A549 (cell line): Measurements from ENCODE around the gene KRT5.

Experiments used
- BHLHE40 ChIP-seq: IDR thresholded peaks from 2 replicates; pipeline ENCODE4 v1.6.1; 2012; ENCODE audit warnings: low read depth, low read length, inconsistent platforms
- CEBPB ChIP-seq, 2 experiments: fragments of >200 bp in 1 of 2; sonication (Bioruptor Twin) in 1 of 2; formaldehyde crosslinking in 1 of 2; IDR thresholded peaks; 2 replicates each; pipeline ENCODE4 v1.6.1; 2012 to 2016
- CHD2 ChIP-seq: fragments of 150-350 bp; IDR thresholded peaks from 2 replicates; pipeline ENCODE4 v1.6.1; 2014; ENCODE audit warnings: low read length; ENCODE audit not compliant: partially characterized antibody
- EP300 ChIP-seq, 2 experiments: fragments of >200 bp; sonication (Bioruptor Twin); formaldehyde crosslinking; IDR thresholded peaks; 2 replicates in 1 of 2; 3 replicates in 1 of 2; pipeline ENCODE4 v1.6.1; 2016 to 2017
- FOSB ChIP-seq: fragments of 250-450 bp; sonication (Bioruptor Pico); IDR thresholded peaks from 2 replicates; pipeline ENCODE4 v1.5.0; 2020; ENCODE audit warnings: mild to moderate bottlenecking, moderate library complexity
- MAZ ChIP-seq: fragments of 150-350 bp; IDR thresholded peaks from 2 replicates; pipeline ENCODE4 v1.6.1; 2014; ENCODE audit warnings: antibody characterized with exemption, low read depth, low read length, borderline replicate concordance
- POLR2A ChIP-seq: IDR thresholded peaks from 2 replicates; pipeline ENCODE4 v1.6.1; 2012; ENCODE audit warnings: mild to moderate bottlenecking, low read length
- POLR2AphosphoS2 ChIP-seq: conservative IDR thresholded peaks from 2 replicates; pipeline ENCODE4 v1.6.1; 2012; ENCODE audit warnings: low read length, improper control_type of control experiment, inconsistent platforms
- TF ChIP-seq, protein P1 (sequence below): fragments of >200 bp; sonication (Bioruptor Twin); formaldehyde crosslinking; IDR thresholded peaks from 3 replicates; pipeline ENCODE4 v1.5.1; 2016
- TF ChIP-seq, protein P2 (sequence below): IDR thresholded peaks from 2 replicates; pipeline ENCODE4 v1.6.1; 2012
- TF ChIP-seq, protein P3 (sequence below): fragments of 450-650 bp; IDR thresholded peaks from 2 replicates; pipeline ENCODE4 v1.6.1; 2014; ENCODE audit warnings: antibody characterized with exemption

DNA sequence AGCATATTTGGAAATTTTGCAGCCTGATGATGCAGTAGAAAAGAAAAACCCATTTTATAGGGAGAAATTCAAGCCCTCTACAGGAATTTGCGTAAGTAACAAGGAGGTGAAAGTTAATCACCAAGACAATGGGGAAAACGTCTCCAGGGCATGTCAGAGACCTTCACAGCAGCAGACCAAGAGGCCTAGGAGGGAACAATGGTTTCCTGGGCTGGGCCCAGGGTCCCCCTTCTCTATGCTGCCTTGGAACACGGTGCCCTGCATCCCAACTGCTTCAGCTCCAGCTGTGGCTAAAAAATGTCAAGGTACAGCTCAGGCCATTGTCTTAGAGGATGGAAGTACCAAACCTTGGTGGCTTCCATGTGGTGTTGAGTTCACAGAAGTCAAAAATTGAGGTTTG, 40.1 kb downstream of the KRT5 start:
- TF ChIP-seq, protein P1, sequence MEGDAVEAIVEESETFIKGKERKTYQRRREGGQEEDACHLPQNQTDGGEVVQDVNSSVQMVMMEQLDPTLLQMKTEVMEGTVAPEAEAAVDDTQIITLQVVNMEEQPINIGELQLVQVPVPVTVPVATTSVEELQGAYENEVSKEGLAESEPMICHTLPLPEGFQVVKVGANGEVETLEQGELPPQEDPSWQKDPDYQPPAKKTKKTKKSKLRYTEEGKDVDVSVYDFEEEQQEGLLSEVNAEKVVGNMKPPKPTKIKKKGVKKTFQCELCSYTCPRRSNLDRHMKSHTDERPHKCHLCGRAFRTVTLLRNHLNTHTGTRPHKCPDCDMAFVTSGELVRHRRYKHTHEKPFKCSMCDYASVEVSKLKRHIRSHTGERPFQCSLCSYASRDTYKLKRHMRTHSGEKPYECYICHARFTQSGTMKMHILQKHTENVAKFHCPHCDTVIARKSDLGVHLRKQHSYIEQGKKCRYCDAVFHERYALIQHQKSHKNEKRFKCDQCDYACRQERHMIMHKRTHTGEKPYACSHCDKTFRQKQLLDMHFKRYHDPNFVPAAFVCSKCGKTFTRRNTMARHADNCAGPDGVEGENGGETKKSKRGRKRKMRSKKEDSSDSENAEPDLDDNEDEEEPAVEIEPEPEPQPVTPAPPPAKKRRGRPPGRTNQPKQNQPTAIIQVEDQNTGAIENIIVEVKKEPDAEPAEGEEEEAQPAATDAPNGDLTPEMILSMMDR, result no peak
- TF ChIP-seq POLR2A (no peak), BHLHE40 (no peak), MAZ (no peak), EP300 (IDR thresholded peaks at IDR 0.05) (no peak), CEBPB (IDR thresholded peaks at IDR 0.05) (no peak), CHD2 (no peak), POLR2AphosphoS2 (no peak), FOSB (CRISPR knock-in tag) (no peak)
- TF ChIP-seq, protein P2, sequence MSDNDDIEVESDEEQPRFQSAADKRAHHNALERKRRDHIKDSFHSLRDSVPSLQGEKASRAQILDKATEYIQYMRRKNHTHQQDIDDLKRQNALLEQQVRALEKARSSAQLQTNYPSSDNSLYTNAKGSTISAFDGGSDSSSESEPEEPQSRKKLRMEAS, result no peak
- TF ChIP-seq, protein P3, sequence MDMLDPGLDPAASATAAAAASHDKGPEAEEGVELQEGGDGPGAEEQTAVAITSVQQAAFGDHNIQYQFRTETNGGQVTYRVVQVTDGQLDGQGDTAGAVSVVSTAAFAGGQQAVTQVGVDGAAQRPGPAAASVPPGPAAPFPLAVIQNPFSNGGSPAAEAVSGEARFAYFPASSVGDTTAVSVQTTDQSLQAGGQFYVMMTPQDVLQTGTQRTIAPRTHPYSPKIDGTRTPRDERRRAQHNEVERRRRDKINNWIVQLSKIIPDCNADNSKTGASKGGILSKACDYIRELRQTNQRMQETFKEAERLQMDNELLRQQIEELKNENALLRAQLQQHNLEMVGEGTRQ, result no peak
